GM21367 (cell line): Measurements from ENCODE around the gene C6orf52.

Source experiments
- ATAC-seq: cut with Tn5 transposase; IDR thresholded peaks from one replicate; pipeline ENCODE4 v1.9.1; 2021; ENCODE audit not compliant: unreplicated experiment

C6orf52 gene

GRCh38 chr6:10658910-10659698 is 35.3 kb downstream of the C6orf52 start:
- no peak for ATAC-seq

DNA sequence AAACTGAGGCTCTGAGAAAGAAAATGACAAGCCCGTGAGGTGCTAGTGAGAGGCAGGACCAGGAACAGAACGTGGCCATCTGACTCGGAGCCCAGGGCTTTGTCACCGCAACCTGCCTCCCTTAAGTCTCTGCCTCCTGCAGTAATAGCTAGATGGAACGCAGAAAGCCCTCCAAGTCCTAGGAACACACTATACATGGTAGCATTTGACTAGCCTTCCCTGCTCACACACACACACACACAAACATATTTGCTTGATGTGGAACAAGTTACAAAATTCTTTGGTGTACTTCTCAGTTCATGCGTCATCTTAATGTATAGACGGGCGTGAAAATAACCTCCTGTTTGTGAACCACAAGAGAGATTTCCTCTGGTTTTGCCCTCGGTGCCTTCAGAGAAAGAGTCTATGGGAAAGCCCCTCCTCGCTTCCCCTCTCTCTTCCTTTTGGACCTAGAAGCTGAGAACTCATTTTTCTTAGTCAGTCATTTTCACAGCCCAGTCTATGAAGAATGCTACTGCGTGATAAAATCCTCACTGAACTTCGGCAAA is 38.8 kb downstream of the C6orf52 start:
- no peak for ATAC-seq

DNA sequence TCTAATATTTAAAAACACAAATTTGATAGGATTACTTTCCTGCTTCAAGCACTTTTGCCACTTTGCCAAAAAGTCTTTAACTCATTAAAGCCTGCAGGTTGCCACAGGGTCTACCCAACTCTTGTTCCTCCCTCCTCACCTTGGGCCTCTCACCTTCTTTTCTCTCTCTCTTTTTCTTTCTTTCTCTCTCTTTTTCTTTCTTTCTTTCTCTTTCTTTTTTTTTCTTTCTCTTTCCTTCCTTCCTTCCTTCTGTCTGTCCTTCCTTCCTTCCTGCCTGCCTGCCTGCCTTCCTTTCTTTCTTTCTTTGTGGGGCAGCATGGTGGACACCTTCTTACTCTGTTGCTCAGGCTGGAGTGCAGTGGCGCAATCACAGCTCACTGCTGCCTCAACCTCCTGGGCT is 50.2 kb downstream of the C6orf52 start:
- ATAC-seq, result no peak

GRCh38 chr6:10643201-10643651 is 51.2 kb downstream of the C6orf52 start:
- peak; percentile 65 for ATAC-seq

DNA sequence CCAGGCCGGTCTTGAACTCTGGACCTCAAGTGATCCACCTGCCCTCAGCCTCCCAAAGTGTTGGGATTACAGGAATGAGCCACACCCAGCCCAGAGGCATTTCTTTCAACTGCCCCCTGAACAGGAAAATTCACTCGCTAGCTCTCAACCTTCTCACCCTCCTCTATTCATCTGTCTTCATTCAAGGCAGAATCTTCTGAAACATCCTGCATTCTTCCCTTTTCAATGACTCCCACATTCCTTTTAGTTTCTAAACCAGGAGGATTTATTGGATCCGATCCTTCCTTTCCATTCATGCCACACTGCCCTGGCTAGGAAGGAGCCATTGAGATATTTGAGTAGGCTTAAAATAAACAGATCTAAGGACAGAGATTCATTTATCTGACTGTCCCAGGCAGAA is 52.9 kb downstream of the C6orf52 start:
- no peak for ATAC-seq

DNA sequence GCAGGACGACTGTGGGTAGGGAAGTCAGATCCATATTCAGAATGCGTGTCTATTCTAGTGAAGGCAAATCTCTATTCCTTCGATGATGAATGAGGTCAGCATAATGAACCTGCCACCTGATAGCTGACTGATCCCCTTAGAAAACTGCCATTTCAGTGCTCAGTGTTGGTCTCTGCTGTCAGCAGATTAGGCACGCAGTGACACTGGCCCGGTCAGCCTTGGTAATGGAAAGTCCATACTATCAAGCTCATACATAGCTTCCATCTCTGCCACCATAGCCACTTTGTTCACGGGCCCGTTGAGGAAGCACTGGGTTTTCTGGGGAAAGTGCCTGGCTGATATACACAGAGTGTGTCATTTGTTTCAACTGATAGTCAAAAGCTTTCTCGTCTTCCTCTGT is 54.0 kb downstream of the C6orf52 start:
- ATAC-seq, result no peak

DNA sequence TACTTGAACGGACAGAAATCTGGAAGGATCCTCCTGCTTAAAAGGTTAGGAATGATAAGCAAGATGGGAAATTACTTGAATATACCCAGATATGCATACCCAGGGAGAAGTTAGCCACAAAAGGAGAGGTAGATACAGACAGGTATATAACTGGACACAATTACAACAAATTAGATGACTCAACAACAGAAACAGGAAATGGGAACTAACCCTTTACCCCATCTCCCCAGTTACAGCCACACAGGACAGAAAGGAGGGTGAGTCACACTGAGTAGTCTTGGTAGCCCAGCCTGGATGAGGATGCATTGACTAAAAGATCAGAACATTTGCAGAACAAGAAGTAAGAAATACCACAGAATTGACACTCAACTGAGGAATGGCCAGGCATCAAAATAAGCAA is 61.2 kb downstream of the C6orf52 start:
- ATAC-seq, result peak; percentile 96

DNA sequence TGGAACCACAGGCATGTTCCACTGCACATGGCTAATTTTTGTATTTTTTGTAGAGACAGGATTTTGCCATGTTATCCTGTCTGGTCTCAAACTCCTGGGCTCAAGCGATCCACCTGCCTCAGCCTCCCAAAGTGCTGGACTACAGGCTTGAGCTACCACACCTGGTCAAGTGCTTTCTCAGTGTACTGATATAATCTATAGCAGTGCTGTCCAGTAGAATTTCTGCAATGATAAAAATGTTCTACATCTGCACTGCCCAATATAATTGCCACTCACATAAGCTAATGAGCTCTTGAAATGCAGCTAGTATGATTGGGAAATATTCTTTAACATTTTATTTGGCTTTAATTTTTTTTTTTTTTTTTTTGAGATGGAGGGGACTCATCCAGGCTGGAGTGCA is 64.2 kb downstream of the C6orf52 start:
- ATAC-seq, result no peak

DNA sequence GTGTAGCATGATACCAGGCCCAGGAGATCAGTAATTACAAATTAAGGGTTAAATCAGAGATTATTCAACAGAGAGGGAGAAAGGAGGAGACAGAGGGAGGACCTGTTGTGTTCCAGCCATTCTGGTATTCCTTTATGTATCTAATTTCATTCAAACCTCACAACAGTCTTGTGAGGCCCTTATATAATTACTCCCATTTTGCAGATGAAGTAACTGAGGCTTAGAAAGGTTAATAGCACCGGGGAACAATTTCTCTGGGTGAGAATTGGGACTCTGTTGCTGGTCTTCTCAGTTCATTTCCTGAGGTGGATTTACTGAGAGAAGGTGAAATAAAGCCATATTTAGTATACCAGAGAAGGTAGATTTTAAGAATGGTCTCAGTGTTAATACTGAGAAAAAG is 66.6 kb downstream of the C6orf52 start:
- no peak for ATAC-seq

DNA sequence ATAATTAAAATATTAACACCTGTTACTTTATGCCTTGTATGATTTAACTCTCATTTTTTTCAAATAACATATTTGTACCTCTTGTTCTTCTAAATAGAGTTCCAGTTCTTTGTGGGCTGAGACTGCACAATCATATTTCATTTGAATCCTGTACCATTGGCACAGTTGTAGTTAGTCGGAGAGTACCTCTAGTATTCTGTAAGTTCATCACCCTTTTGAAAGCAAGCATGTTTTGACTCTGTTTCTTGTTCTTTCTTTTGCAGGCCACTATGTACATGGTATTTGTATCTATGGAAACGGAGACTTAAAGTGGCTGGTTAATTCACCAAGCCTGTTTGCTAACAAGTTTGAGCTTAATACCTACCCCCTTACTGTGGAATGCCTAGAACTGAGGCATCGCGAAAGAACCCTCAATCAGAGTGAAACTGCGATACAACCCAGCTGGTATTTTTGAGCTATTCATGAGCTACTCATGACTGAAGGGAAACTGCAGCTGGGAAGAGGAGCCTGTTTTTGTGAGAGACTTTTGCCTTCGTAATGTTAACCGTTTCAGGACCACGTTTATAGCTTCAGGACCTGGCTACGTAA is 68.2 kb downstream of the C6orf52 start:
- ATAC-seq, result no peak

- ATAC-seq, result no peak
These were observed 69.6 kb downstream of the C6orf52 start for GRCh38 chr6:10624836-10625235.

DNA sequence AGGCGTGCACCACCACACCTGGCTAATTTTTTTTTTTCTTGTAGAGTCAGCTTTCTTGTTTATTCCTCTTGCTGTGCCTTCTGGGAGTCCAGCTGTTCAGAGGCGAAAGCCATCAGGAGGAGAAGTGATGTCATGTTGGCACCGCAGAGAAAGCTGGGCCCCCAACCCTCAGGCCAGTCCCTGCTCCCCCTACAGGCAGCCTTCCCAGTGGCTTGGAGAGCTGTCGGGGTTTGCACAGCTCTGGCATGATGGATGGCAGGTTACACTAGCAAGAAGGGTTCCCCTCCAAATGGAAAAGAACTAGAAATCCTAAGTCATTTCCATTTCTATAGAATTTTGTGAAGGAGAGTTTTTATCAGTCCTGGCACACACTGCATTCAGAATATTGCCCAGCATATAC is 72.6 kb downstream of the C6orf52 start:
- ATAC-seq, result no peak
